Measurements from ENCODE around the gene KCTD4.

The KCTD4 gene

GRCh38 chr13:45238945-45239795 is 38.3 kb upstream of the KCTD4 start:
- peak; percentile 59 for DNase-seq (ENCODE audit: low read depth, low spot score)
- H3K4me3 ChIP-seq (ENCODE audit: low read depth, low read length) = no peak overlapping the region
- TF ChIP-seq CTCF (IDR thresholded peaks at IDR 0.05; ENCODE audit: low read depth, low read length) = no peak
- in situ Hi-C loops (cut with HindIII; ENCODE audit: low sequenced_read_pairs) = no loop called here

- TF ChIP-seq CTCF (IDR thresholded peaks at IDR 0.05; ENCODE audit: low read depth, low read length) = no peak
- H3K4me3 ChIP-seq (ENCODE audit: low read depth, low read length) = no peak overlapping the region
- DNase-seq (ENCODE audit: low read depth, low spot score) = no peak
- in situ Hi-C loops (cut with HindIII; ENCODE audit: low sequenced_read_pairs) = no loop called here
Observed at GRCh38 chr13:45232591-45232990, 31.7 kb upstream of the KCTD4 start.

- DNase-seq (ENCODE audit: low read depth, low spot score) = peak; percentile 76
- no peak overlapping the region for H3K4me3 ChIP-seq (ENCODE audit: low read depth, low read length)
- in situ Hi-C loops (cut with HindIII; ENCODE audit: low sequenced_read_pairs) = no loop called here
- no peak for TF ChIP-seq CTCF (IDR thresholded peaks at IDR 0.05; ENCODE audit: low read depth, low read length)
Observed at GRCh38 chr13:45231722-45232121, 30.9 kb upstream of the KCTD4 start.

GRCh38 chr13:45231305-45231704 is 30.5 kb upstream of the KCTD4 start:
- DNase-seq (ENCODE audit: low read depth, low spot score) = no peak
- in situ Hi-C loops (cut with HindIII; ENCODE audit: low sequenced_read_pairs) = no loop called here
- TF ChIP-seq CTCF (IDR thresholded peaks at IDR 0.05; ENCODE audit: low read depth, low read length) = no peak
- no peak overlapping the region for H3K4me3 ChIP-seq (ENCODE audit: low read depth, low read length)

- no peak for TF ChIP-seq CTCF (IDR thresholded peaks at IDR 0.05; ENCODE audit: low read depth, low read length)
Observed at GRCh38 chr13:45229172-45229571, 28.3 kb upstream of the KCTD4 start.

GRCh38 chr13:45228002-45228401 is 27.2 kb upstream of the KCTD4 start:
- no peak for DNase-seq (ENCODE audit: low read depth, low spot score)
- in situ Hi-C loops (cut with HindIII; ENCODE audit: low sequenced_read_pairs) = no loop called here
- TF ChIP-seq CTCF (IDR thresholded peaks at IDR 0.05; ENCODE audit: low read depth, low read length) = no peak

More at GRCh38 chr13:45229172-45229571, 28.3 kb upstream of the KCTD4 start:
- in situ Hi-C loops (cut with HindIII; ENCODE audit: low sequenced_read_pairs) = no loop called here
- H3K4me3 ChIP-seq (ENCODE audit: low read depth, low read length) = no peak overlapping the region
- DNase-seq (ENCODE audit: low read depth, low spot score) = no peak

More at GRCh38 chr13:45228002-45228401, 27.2 kb upstream of the KCTD4 start:
- H3K4me3 ChIP-seq (ENCODE audit: low read depth, low read length) = no peak overlapping the region

All from astrocyte of the spinal cord (primary cell).